NCI-H1417 treated with DMSO at 0.1 percent for 48 hours (cell line): Measurements from ENCODE around the gene IL23A.

Experiments
- DNase-seq: peaks from one replicate; lab custom pipeline; 2025; lab: John Stamatoyannopoulos, UW

Gene IL23A

GRCh38 chr12:56361487-56362129, 22.9 kb downstream of the IL23A start:
- no peak for DNase-seq

GRCh38 chr12:56362130-56363059, 23.7 kb downstream of the IL23A start, which contains the start of gene APOF:
TSS of gene APOF (minus strand) at chr12:56362857. CDS start at chr12:56362745, 112 bp downstream.
- DNase-seq: no peak

GRCh38 chr12:56366948-56367347, 28.3 kb downstream of the IL23A start:
- DNase-seq: no peak

- DNase-seq: no peak
Observed at GRCh38 chr12:56373515-56373914, 34.8 kb downstream of the IL23A start.

GRCh38 chr12:56374726-56375597, 36.3 kb downstream of the IL23A start:
- no peak for DNase-seq

GRCh38 chr12:56375598-56376434, 37.1 kb downstream of the IL23A start:
- DNase-seq: no peak

- no peak for DNase-seq
Observed at GRCh38 chr12:56377310-56377988, 38.8 kb downstream of the IL23A start.

GRCh38 chr12:56377989-56378316, 39.3 kb downstream of the IL23A start:
- DNase-seq: no peak

- no peak for DNase-seq
Observed at GRCh38 chr12:56382611-56383010, 43.9 kb downstream of the IL23A start.

GRCh38 chr12:56385873-56386272, 47.2 kb downstream of the IL23A start:
- no peak for DNase-seq

GRCh38 chr12:56387152-56387736, 48.6 kb downstream of the IL23A start:
- no peak for DNase-seq

- DNase-seq: no peak
Observed at GRCh38 chr12:56389412-56389811, 50.7 kb downstream of the IL23A start.
